Fibroblast of mammary gland (primary cell): Measurements from ENCODE around the gene BCR.

Experiments
- DNase-seq: peaks from one replicate; pipeline ENCODE4 v3.0.0-alpha.2; 2010; ENCODE audit warnings: low read depth
- H3K4me3 ChIP-seq: 2 replicates; pipeline ENCODE4 v1.5.1; 2011; ENCODE audit warnings: low read depth, mild to moderate bottlenecking, low read length, moderate library complexity; ENCODE audit not compliant: control insufficient read depth
- CTCF ChIP-seq: conservative IDR thresholded peaks from 2 replicates; pipeline ENCODE4 v1.5.1; 2011; ENCODE audit warnings: low read depth, low read length, inconsistent platforms; ENCODE audit not compliant: control insufficient read depth, insufficient read depth

Gene BCR

GRCh38 chr22:23300476-23300875 lies 120.2 kb downstream of the BCR start:
- TF ChIP-seq CTCF = no peak
- no peak for DNase-seq
- no peak overlapping the region for H3K4me3 ChIP-seq

DNA sequence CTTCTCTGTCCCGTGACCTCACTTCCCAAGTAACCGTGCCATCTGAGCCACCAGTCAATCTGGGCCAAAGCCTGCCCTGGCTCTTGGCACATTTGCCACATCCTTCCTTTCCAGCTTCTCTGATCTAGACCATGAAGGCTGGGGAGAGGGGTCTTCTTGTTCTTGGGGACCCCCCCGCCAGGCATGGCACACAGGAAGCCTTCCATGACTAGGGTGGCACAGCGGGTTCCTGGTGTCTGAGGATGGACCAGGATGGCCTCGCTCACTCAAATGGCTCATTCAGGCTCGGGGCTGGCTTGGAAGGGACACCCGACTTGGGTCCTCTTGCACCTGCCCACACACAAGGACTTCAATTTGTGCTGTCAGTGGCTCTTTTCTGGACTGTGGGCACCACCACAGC lies 121.3 kb downstream of the BCR start:
- no peak overlapping the region for H3K4me3 ChIP-seq
- TF ChIP-seq CTCF = no peak
- DNase-seq = no peak

- no peak for DNase-seq
- no peak for TF ChIP-seq CTCF
- no peak overlapping the region for H3K4me3 ChIP-seq
Measured at GRCh38 chr22:23302171-23303002, 122.1 kb downstream of the BCR start.

- no peak overlapping the region for H3K4me3 ChIP-seq
- peak; percentile 66 for DNase-seq
- TF ChIP-seq CTCF = no peak
Measured at GRCh38 chr22:23305321-23305910, 125.1 kb downstream of the BCR start.

GRCh38 chr22:23305922-23306374 lies 125.6 kb downstream of the BCR start:
- TF ChIP-seq CTCF = no peak
- DNase-seq = peak; percentile 46
- H3K4me3 ChIP-seq = no peak overlapping the region

GRCh38 chr22:23306438-23306921 lies 126.2 kb downstream of the BCR start:
- H3K4me3 ChIP-seq = no peak overlapping the region
- peak; percentile 63 for DNase-seq
- no peak for TF ChIP-seq CTCF
